ENCODE measurements around the gene ATXN10. TPM values are rescaled to one million over a fixed set of nuclear protein-coding genes. Genes with fewer than 3 reads are reported as not detected.

The ATXN10 gene
- total RNA-seq, 4 donors from 2014 or later = 78.5 to 152 (median 113) TPM

GRCh38 chr22:45702981-45703380 is 31.3 kb downstream of the ATXN10 start:
- Histone ChIP-seq H3K4me3 (no peak overlapping the region), H3K27me3 (no peaks in the 10 kb centered on the region), H3K27ac (no peak overlapping the region), H3K36me3 (peaks cover 9 to 70% of the 10 kb centered on the region in 2 donors), H3K4me1 (peaks cover 0 to 2% (median 0%) of the 10 kb centered on the region in 3 donors), H3K9me3 (peaks cover 0 to 6% (median 0%) of the 10 kb centered on the region in 3 donors)
- TF ChIP-seq CTCF (IDR thresholded peaks at IDR 0.05) = no peak
- TF ChIP-seq POLR2AphosphoS5 (IDR thresholded peaks at IDR 0.05) = no peak
- no peak for TF ChIP-seq EP300 (IDR thresholded peaks at IDR 0.05)
- no peak for TF ChIP-seq POLR2A (IDR thresholded peaks at IDR 0.05)
- no peak for ATAC-seq
- 100% methylated on average over 1 to 3 of the region's 3 CpGs for WGBS, 2 donors (ENCODE audit: low coverage in 1 of 2)

GRCh38 chr22:45703758-45704157 is 32.1 kb downstream of the ATXN10 start:
- H3K4me3 ChIP-seq = no peak overlapping the region
- TF ChIP-seq EP300 (IDR thresholded peaks at IDR 0.05) (no peak), CTCF (IDR thresholded peaks at IDR 0.05) (no peak), POLR2A (IDR thresholded peaks at IDR 0.05) (no peak), POLR2AphosphoS5 (IDR thresholded peaks at IDR 0.05) (no peak)
- H3K36me3 ChIP-seq = peaks cover 9 to 70% of the 10 kb centered on the region in 2 donors
- no peak for ATAC-seq
- peaks cover 0 to 10% (median under 1%) of the 10 kb centered on the region in 3 donors for H3K4me1 ChIP-seq
- H3K27me3 ChIP-seq = no peaks in the 10 kb centered on the region
- peaks cover 0 to 6% (median 0%) of the 10 kb centered on the region in 3 donors for H3K9me3 ChIP-seq
- no peak overlapping the region for H3K27ac ChIP-seq
- WGBS, 2 donors (ENCODE audit: low coverage in 1 of 2) = 93% methylated on average over 2 of the region's 2 CpGs; no CpG with 5 or more reads in 1 of the 2 donors

GRCh38 chr22:45704648-45705047 is 33.0 kb downstream of the ATXN10 start:
- Histone ChIP-seq H3K4me1 (peaks cover 0 to 19% (median 8%) of the 10 kb centered on the region in 3 donors), H3K36me3 (peaks cover 9 to 67% of the 10 kb centered on the region in 2 donors), H3K9me3 (peaks cover 0 to 6% (median 0%) of the 10 kb centered on the region in 3 donors), H3K27me3 (no peaks in the 10 kb centered on the region), H3K4me3 (no peak overlapping the region), H3K27ac (no peak overlapping the region)
- TF ChIP-seq POLR2A (IDR thresholded peaks at IDR 0.05) = no peak
- no peak for TF ChIP-seq CTCF (IDR thresholded peaks at IDR 0.05)
- TF ChIP-seq POLR2AphosphoS5 (IDR thresholded peaks at IDR 0.05) = no peak
- no peak for TF ChIP-seq EP300 (IDR thresholded peaks at IDR 0.05)
- ATAC-seq = no peak
- 88% methylated on average over 2 of the region's 2 CpGs; no CpG with 5 or more reads in 1 of the 2 donors for WGBS, 2 donors (ENCODE audit: low coverage in 1 of 2)

DNA sequence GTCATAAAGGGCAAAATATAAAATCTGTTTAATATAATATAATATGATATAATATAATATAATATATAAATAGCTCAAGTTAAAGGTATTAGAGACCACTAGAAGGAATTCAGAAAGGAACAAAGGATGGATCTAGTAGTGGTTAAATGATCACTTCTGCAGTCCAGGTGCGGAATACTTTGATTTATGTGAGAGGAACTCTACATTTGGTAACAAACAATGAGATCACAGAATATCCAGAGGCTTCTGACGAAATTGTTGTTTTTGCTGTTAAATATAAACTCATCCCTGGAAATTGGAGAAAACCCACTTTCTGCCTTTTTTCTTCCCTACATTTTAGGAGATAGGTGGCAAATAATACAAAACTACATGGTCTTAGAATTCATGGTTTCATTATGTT is 36.0 kb downstream of the ATXN10 start:
- Histone ChIP-seq H3K36me3 (peaks cover 6 to 48% of the 10 kb centered on the region in 2 donors), H3K27me3 (no peaks in the 10 kb centered on the region), H3K4me3 (no peak overlapping the region), H3K4me1 (peaks cover 0 to 34% (median 12%) of the 10 kb centered on the region in 3 donors), H3K27ac (no peak overlapping the region), H3K9me3 (peaks cover 0 to 6% (median 0%) of the 10 kb centered on the region in 3 donors)
- TF ChIP-seq EP300 (IDR thresholded peaks at IDR 0.05) = no peak
- TF ChIP-seq CTCF (IDR thresholded peaks at IDR 0.05) = no peak
- no peak for TF ChIP-seq POLR2AphosphoS5 (IDR thresholded peaks at IDR 0.05)
- no peak for TF ChIP-seq POLR2A (IDR thresholded peaks at IDR 0.05)
- WGBS, 2 donors (ENCODE audit: low coverage in 1 of 2) = 87 to 98% methylated on average over 2 of the region's 2 CpGs
- no peak for ATAC-seq

- Histone ChIP-seq H3K4me3 (no peak overlapping the region), H3K9me3 (peaks cover 0 to 6% (median 0%) of the 10 kb centered on the region in 3 donors), H3K27ac (no peak overlapping the region), H3K36me3 (peaks cover 5 to 43% of the 10 kb centered on the region in 2 donors), H3K27me3 (no peaks in the 10 kb centered on the region), H3K4me1 (peaks cover 0 to 35% (median 12%) of the 10 kb centered on the region in 3 donors)
- WGBS, 2 donors (ENCODE audit: low coverage in 1 of 2) = 85 to 100% methylated on average over 2 of the region's 2 CpGs
- TF ChIP-seq POLR2AphosphoS5 (IDR thresholded peaks at IDR 0.05) = no peak
- no peak for TF ChIP-seq POLR2A (IDR thresholded peaks at IDR 0.05)
- no peak for TF ChIP-seq EP300 (IDR thresholded peaks at IDR 0.05)
- no peak for TF ChIP-seq CTCF (IDR thresholded peaks at IDR 0.05)
- no peak for ATAC-seq
These were observed 36.5 kb downstream of the ATXN10 start for GRCh38 chr22:45708145-45708544.

All from gastroesophageal sphincter (tissue), 4 donors.